Neural progenitor cell (in vitro differentiated cells): Measurements from ENCODE around the gene RASGEF1B. TPM values are rescaled to one million over a fixed set of nuclear protein-coding genes. Genes with fewer than 3 reads are reported as not detected.

Experiments used
- DNase-seq: peaks from one replicate; pipeline ENCODE4 v3.0.0-alpha.2; 2016; ENCODE audit warnings: low spot score
- H2AFZ ChIP-seq: fragments of 200-600 bp; sonication (generic); replicated peaks from 2 replicates; pipeline ENCODE4 v1.6.1; 2016; ENCODE audit warnings: antibody characterized with exemption
- H3F3A ChIP-seq: fragments of 200-600 bp; sonication (generic); 2 replicates; pipeline ENCODE4 v1.6.1; 2016; ENCODE audit warnings: antibody characterized with exemption, low read depth
- H3K27ac ChIP-seq: fragments of 200-600 bp; sonication (generic); 2 replicates; pipeline ENCODE4 v1.5.1; 2016; ENCODE audit warnings: mild to moderate bottlenecking
- H3K27me3 ChIP-seq: fragments of 200-600 bp; sonication (generic); 2 replicates; pipeline ENCODE4 v1.6.1; 2016; ENCODE audit warnings: mild to moderate bottlenecking, moderate library complexity
- H3K36me3 ChIP-seq: fragments of 200-600 bp; sonication (generic); 2 replicates; pipeline ENCODE4 v1.5.1; 2016
- H3K4me1 ChIP-seq: fragments of 200-600 bp; sonication (generic); 2 replicates; pipeline ENCODE4 v1.6.1; 2016; ENCODE audit warnings: mixed run types
- H3K4me2 ChIP-seq: fragments of 200-600 bp; sonication (generic); 2 replicates; pipeline ENCODE4 v1.6.1; 2016
- H3K4me3 ChIP-seq: fragments of 200-600 bp; sonication (generic); 2 replicates; pipeline ENCODE4 v1.5.1; 2016
- H3K79me2 ChIP-seq: fragments of 200-600 bp; sonication (generic); 2 replicates; pipeline ENCODE4 v1.6.1; 2016; ENCODE audit warnings: low read depth
- H3K9ac ChIP-seq: fragments of 200-600 bp; sonication (generic); 2 replicates; pipeline ENCODE4 v1.6.1; 2016
- H3K9me3 ChIP-seq: fragments of 200-600 bp; sonication (generic); 2 replicates; pipeline ENCODE4 v1.5.1; 2016; ENCODE audit warnings: low read depth
- H4K20me1 ChIP-seq: fragments of 200-600 bp; sonication (generic); 2 replicates; pipeline ENCODE4 v1.6.1; 2016; ENCODE audit warnings: low read depth
- H3K27ac Mint-ChIP-seq: 3 replicates; pipeline ENCODE4 v1.8.0; 2021; ENCODE audit warnings: mixed read lengths
- H3K27me3 Mint-ChIP-seq: 2 replicates; pipeline ENCODE4 v1.8.0; 2022; ENCODE audit warnings: low read depth, mild to moderate bottlenecking, inconsistent platforms, moderate library complexity, mixed read lengths; ENCODE audit not compliant: insufficient read depth
- H3K36me3 Mint-ChIP-seq: 3 replicates; pipeline ENCODE4 v1.8.0; 2021; ENCODE audit warnings: mixed read lengths
- H3K4me1 Mint-ChIP-seq: 3 replicates; pipeline ENCODE4 v1.8.0; 2021; ENCODE audit warnings: mixed read lengths
- H3K4me3 Mint-ChIP-seq: 3 replicates; pipeline ENCODE4 v1.8.0; 2021; ENCODE audit warnings: mild to moderate bottlenecking, moderate library complexity, mixed read lengths
- H3K9me3 Mint-ChIP-seq: 3 replicates; pipeline ENCODE4 v1.8.0; 2020; ENCODE audit warnings: mixed read lengths
- EZH2 ChIP-seq: fragments of 200-600 bp; sonication (generic); IDR thresholded peaks from 2 replicates; pipeline ENCODE4 v1.6.1; 2017; ENCODE audit warnings: antibody characterized with exemption, mild to moderate bottlenecking, moderate library complexity
- EZH2phosphoT487 ChIP-seq: fragments of 200-600 bp; sonication (generic); IDR thresholded peaks from 2 replicates; pipeline ENCODE4 v1.6.1; 2017; ENCODE audit warnings: antibody characterized with exemption
- total RNA-seq: library from RNA; depleted of rRNA; stranded (reverse); fragments of >200 nt; gene quantifications from 2 replicates; pipeline ENCODE4 v1.2.3, GENCODE V29; 2015; ENCODE audit warnings: low replicate concordance
- TF ChIP-seq, protein P1 (sequence below): fragments of 200-600 bp; sonication (generic); IDR thresholded peaks from 2 replicates; pipeline ENCODE4 v1.5.1; 2017; ENCODE audit warnings: antibody characterized with exemption, mild to moderate bottlenecking

Gene RASGEF1B
- 7.5 and 9.4 TPM in 2 replicates for total RNA-seq

DNA sequence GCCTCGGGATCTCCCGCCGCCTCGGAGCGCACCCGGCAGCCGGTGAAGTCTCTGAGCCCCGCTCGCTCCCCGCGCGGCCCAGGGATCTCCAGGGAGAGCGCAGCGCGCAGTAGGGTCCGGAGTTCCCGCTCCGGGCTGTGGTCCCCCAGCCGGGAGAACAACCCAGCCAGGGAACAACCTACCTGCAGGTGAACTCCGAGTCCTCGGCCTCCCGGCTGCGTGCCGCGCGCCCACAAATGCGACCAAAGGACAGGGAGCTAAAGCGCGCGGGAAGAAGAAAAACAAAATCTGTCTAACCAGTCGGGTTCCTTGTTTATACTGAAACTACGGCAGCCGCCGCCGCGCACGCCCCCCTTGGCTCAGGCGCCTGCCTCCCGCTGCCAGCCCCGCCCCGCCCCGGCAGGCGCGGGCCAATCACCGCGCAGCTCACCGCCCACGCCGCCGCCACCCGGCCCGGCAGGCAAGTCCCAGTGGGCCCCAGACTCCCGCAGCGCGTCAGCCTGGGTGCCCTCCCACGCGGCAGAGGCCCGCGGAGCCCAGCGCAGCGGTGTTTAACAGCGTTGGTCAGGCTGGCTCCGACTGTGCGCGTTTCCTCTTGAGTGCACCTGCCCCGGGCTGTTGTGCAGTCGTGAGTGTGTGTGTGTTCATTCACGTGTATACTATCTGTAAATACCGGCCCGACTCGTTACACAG, at the start of gene RASGEF1B:
Gene RASGEF1B (minus strand): TSS at position 320 of the 693 bp plus-strand sequence. CDS start 12,399 bp downstream, outside the sequence.
- Mint-ChIP-seq H3K27ac (peak within 1 kb of the TSS; percentile 51), H3K4me1 (peaks cover 26% of the 10 kb centered on the region), H3K36me3 (peaks cover 2% of the 10 kb centered on the region), H3K27me3 (peaks cover 8% of the 10 kb centered on the region), H3K9me3 (peaks cover 3% of the 10 kb centered on the region), H3K4me3 (peak within 1 kb of the TSS; percentile 93)
- Histone ChIP-seq H3K4me2 (peak within 1 kb of the TSS; percentile 94), H2AFZ (peak within 1 kb of the TSS; percentile 91), H4K20me1 (no peaks in the 10 kb centered on the region), H3K4me1 (peaks cover 18% of the 10 kb centered on the region), H3K9me3 (no peaks in the 10 kb centered on the region), H3K9ac (peak within 1 kb of the TSS; percentile 19), H3K36me3 (no peaks in the 10 kb centered on the region), H3K79me2 (no peaks in the 10 kb centered on the region), H3K4me3 (peak within 1 kb of the TSS; percentile 85), H3K27ac (no peak within 1 kb of the TSS), H3K27me3 (peaks cover 26% of the 10 kb centered on the region), H3F3A (peaks cover 21% of the 10 kb centered on the region)
- peak; percentile 81 for DNase-seq
- peak; percentile 44 for TF ChIP-seq EZH2
- TF ChIP-seq, protein P1, sequence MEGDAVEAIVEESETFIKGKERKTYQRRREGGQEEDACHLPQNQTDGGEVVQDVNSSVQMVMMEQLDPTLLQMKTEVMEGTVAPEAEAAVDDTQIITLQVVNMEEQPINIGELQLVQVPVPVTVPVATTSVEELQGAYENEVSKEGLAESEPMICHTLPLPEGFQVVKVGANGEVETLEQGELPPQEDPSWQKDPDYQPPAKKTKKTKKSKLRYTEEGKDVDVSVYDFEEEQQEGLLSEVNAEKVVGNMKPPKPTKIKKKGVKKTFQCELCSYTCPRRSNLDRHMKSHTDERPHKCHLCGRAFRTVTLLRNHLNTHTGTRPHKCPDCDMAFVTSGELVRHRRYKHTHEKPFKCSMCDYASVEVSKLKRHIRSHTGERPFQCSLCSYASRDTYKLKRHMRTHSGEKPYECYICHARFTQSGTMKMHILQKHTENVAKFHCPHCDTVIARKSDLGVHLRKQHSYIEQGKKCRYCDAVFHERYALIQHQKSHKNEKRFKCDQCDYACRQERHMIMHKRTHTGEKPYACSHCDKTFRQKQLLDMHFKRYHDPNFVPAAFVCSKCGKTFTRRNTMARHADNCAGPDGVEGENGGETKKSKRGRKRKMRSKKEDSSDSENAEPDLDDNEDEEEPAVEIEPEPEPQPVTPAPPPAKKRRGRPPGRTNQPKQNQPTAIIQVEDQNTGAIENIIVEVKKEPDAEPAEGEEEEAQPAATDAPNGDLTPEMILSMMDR: no peak

DNA sequence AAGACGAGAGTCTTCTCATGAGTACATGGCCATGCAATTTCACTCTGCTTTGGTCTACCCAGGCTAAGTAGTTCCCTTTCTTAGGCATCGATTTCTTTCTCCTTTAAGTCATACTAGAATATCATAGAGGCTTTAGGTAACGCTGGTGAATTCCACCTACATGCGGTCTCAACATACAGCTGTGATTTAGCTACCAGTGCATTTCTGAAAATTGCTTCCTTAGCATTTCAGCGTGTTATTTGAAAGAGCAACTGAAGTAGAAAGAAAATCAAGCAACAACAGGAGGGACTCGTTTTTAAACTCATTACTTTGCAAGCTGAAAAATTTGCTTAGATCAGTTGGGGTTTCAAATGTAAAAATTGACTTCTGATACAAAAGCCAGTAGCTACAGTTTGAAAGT, 48.1 kb upstream of the RASGEF1B start:
- H3K4me1 ChIP-seq: peaks cover 22% of the 10 kb centered on the region
- Mint-ChIP-seq H3K27me3 (peaks cover 2% of the 10 kb centered on the region), H3K4me1 (peaks cover 13% of the 10 kb centered on the region), H3K27ac (no peak overlapping the region), H3K4me3 (no peak overlapping the region), H3K9me3 (no peaks in the 10 kb centered on the region), H3K36me3 (peaks cover 2% of the 10 kb centered on the region)
- peak overlapping the region; percentile 44 for H2AFZ ChIP-seq
- no peak overlapping the region for H3K4me2 ChIP-seq
- H3K27ac ChIP-seq: no peak overlapping the region
- DNase-seq: no peak
- peaks cover 15% of the 10 kb centered on the region for H3K27me3 ChIP-seq
- H3K9ac ChIP-seq: no peak overlapping the region
- H3K79me2 ChIP-seq: no peaks in the 10 kb centered on the region
- H4K20me1 ChIP-seq: peaks cover 3% of the 10 kb centered on the region
- H3K36me3 ChIP-seq: no peaks in the 10 kb centered on the region
- H3K4me3 ChIP-seq: no peak overlapping the region
- no peaks in the 10 kb centered on the region for H3K9me3 ChIP-seq
- TF ChIP-seq EZH2phosphoT487 (no peak), EZH2 (no peak)
- TF ChIP-seq, protein P1: no peak
- H3F3A ChIP-seq: peaks cover 13% of the 10 kb centered on the region

DNA sequence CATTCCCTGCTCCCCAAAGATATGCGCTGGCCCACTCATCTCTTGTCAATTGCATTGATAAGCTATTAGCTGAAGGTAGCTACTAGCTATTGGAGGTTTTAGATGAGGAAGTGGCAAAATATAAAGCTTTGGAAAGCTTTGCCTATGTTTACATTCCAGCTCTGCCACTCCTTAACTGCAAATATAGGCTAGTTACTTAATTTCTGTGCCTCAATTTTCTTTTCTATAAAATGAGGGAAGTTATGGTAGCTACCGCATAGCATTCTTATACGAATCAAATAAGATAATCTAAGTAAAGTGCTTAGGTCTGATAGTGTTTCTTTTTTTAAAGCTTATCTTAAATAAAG, 47.7 kb upstream of the RASGEF1B start:
- peaks cover 11% of the 10 kb centered on the region for H3F3A ChIP-seq
- no peak overlapping the region for H3K27ac Mint-ChIP-seq
- H3K9me3 Mint-ChIP-seq: no peaks in the 10 kb centered on the region
- no peak overlapping the region for H3K4me2 ChIP-seq
- peaks cover 18% of the 10 kb centered on the region for H3K4me1 ChIP-seq
- peaks cover 3% of the 10 kb centered on the region for H4K20me1 ChIP-seq
- H3K36me3 Mint-ChIP-seq: peaks cover 2% of the 10 kb centered on the region
- H3K79me2 ChIP-seq: no peaks in the 10 kb centered on the region
- no peak overlapping the region for H3K4me3 ChIP-seq
- TF ChIP-seq, protein P1: no peak
- TF ChIP-seq EZH2: no peak
- no peak for TF ChIP-seq EZH2phosphoT487
- no peak overlapping the region for H3K4me3 Mint-ChIP-seq
- H2AFZ ChIP-seq: no peak overlapping the region
- H3K4me1 Mint-ChIP-seq: peaks cover 12% of the 10 kb centered on the region
- peaks cover 2% of the 10 kb centered on the region for H3K27me3 Mint-ChIP-seq
- H3K9me3 ChIP-seq: no peaks in the 10 kb centered on the region
- H3K9ac ChIP-seq: no peak overlapping the region
- peaks cover 15% of the 10 kb centered on the region for H3K27me3 ChIP-seq
- H3K27ac ChIP-seq: no peak overlapping the region
- H3K36me3 ChIP-seq: no peaks in the 10 kb centered on the region
- no peak for DNase-seq
